CD4-positive, alpha-beta T cell treated with Interleukin-17A for 4 hours (primary cell): Measurements from ENCODE around the gene MTOR.
"Not testable (repeated sequence)": the region's sequence is repeated elsewhere in the genome, so short reads cannot be mapped to it uniquely, and the experiment has no call there.

Experiments used
- DNase-seq: peaks from one replicate; pipeline ENCODE4 v3.0.0-alpha.2; 2020; ENCODE audit warnings: mixed read lengths

Gene MTOR

DNA sequence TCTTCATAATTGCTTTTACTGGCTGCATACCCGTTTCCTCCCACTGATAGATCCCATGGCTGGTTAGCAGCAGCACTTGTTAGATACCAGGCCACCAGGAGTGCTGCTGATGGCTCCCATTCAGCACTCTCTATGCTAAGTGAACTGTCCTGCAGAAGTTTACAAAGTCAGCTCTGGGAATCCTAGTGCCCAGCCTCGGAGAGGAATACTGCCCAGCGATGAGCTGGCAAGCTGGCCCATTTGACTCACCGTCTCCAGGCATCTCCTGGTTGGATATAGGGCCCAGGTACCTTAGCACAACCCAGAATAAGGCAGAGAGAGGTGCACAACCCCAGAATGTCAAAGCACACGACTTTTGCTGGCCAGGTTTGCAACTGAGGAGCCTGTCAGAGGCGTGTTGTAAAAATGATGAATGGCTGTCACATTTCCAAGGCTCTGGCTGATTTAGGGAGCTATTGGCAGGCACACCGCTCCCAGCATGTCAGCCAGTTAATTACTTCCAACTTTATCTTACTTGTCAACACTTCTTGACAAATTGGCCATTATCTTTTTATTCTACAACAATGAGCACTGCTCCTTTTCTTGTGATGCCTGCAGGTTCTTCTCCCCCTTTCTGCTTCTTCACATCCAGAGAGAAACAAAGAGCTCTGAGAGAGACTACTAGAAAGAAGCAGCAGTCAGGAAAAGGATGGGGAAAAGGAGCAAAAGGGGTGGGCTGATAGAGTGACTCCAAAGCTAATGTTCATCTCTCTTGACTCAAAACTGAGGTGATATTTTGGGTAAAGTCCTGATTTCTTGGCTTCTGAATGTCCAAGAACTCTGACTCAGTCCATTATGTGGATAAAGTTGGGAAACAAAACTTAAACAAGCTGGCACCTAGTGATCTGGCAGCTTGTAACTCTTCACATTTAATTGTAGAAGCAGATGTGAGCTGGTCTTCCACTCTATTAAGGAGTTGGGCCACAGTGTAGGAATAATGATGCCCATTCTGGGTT is 84.0 kb downstream of the MTOR start:
- DNase-seq: no peak

DNA sequence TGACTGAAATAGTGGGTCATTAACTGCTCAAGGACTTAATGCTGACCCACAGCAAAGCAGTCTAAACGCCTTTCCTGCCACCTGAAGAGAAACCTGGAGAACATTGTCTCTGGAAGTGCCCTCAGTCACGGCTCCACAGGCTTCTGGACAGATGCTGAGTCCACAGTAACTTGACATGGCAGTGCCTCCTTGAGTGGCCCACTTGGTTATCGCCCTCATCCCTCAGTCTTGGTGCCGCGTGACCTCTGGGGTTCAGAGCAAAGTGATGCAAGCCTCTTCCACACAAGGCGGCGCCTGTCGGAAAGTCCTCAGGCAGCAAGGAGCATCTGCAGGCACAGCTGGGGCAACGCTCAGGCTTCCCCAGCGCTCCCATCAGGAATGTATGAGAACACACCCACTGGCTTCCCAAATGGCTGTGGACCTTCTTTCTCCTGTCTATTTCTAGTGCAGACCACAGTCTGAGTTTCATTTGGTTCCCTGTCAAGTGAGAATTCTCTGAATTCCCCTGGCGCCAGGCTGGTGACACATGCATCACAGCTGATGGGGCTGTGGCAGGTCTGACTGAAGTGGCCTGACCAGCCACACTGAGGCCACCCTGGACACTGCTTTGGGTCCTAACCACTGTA is 86.2 kb downstream of the MTOR start:
- no peak for DNase-seq

DNA sequence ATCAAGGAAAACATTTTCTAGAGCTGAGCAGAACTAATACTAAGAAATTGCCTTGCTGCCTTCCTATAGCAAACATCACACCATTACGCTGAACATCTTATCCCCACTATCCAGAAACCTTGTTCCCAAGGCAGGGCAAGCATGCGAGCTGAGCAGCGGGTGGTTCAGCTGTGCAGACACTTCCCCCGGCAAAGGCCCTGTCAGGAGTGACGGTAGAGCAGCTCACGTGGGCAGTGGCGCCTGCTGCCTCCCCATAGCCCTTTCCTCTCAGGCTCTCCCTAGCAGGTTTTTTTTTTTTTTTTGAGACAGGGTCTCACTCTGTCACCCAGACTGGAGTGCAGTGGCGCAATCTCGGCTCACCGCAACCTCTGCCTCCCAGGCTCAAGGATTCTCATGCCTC is 86.9 kb downstream of the MTOR start:
- no peak for DNase-seq

DNA sequence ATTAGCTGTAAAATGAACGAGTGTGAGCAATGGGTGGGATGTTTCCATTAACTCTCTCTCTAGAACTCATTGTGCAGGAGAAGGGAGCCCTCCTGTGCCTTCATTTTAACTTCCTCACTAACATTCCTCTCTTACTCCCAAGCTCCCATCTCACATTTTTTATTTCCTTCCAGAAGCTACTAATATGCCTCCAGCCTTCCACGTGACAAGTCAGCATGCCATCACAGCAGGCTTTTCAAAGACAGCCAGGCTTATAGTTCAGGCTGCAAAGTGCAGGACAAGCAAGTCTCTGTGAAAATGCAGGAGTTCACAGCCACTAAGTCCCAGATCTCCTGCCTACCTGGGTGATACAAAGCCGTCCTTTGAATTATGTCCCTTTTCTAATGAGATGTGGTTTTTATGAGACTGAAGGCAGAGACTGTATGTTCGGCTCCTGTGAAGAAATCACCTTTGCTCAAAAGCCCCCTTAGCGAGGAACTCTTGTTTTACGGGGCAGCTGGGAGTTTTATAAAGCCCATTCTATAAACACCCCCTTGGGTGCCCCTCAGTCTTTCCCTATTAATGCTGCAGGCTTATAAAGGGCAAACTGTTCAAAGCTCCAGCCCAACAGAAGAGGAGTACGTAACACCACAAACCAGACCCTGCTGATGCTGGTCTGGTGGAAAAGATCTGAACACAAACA is 87.9 kb downstream of the MTOR start:
- no peak for DNase-seq

DNA sequence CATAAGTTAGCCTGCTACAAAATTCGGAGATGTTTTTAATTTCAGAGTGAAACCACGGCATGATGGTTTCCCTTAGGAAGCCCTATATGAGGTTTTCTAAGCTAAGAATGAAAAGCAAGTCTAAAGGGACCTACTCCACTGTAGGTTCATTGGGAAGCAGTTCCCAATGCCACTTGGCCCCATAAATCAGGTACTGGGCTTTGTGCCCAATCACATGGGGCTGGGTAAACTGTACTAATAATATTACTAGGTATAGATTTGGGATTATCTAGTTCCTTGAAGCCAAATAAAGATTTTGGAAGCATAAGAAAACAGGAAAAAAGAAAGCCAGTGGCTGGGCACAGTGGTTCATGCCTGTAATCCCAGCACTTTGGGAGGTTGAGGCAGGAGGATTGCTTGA is 92.2 kb downstream of the MTOR start:
- DNase-seq: no peak

DNA sequence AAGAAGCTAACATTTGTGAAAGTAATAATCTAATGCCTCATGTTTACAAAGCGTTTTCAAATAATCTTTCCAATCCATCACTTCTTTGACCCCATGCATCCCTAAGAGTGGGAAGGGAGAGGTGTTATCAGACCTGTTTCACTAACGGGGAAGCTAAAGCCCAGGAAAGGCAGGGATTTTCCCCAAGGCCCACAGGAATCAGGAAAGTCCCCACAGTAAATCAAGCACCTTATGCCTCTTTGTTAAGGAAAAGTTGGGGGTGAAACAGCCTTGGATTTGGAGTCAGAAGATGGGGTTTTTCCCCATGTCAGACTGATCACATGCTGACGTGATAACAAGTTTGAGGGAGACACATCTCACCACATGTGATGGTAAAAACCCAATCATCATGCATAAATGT is 93.1 kb downstream of the MTOR start:
- no peak for DNase-seq

DNA sequence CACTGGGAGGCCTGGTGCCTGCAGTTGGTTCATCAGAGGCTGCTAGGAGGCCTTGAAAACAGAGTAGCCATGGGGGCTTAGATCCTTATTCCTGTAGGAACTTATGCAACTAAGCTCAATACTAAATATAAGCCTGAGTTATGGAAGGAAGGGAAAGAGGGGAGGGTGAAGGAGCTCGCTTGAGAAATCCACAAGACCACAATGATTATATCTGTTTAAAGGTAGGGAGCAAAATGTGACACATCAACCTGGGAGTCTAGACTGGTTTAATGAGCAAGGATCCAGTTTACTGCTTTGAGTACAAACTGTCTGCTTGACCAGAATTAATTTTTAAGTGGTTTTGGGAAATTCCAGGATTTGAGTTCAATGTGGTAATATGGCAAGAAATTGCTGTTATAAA is 93.6 kb downstream of the MTOR start:
- no peak for DNase-seq

DNA sequence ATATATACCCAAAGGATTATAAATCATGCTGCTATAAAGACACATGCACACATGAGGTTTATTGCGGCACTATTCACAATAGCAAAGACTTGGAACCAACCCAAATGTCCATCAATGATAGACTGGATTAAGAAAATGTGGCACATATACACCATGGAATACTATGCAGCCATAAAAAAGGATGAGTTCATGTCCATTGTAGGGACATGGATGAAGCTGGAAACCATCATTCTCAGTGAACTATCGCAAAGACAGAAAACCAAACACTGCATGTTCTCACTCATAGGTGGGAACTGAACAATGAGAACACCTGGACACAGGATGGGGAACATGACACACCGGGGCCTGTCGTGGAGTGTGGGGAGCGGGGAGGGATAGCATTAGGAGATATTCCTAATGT is 95.6 kb downstream of the MTOR start:
- DNase-seq: not testable (repeated sequence)

DNA sequence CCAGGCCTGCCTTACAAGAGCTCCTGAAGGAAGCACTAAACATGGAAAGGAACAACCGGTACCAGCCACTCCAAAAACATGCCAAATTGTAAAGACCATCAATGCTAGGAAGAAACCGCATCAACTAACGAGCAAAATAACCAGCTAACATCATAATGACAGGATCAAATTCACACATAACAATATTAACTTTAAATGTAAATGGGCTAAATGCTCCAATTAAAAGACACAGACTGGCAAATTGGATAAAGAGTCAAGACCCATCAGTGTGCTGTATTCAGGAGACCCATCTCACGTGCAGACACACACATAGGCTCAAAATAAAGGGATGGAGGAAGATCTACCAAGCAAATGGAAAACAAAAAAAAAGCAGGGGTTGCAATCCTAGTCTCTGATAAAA is 99.6 kb downstream of the MTOR start:
- DNase-seq: not testable (repeated sequence)

DNA sequence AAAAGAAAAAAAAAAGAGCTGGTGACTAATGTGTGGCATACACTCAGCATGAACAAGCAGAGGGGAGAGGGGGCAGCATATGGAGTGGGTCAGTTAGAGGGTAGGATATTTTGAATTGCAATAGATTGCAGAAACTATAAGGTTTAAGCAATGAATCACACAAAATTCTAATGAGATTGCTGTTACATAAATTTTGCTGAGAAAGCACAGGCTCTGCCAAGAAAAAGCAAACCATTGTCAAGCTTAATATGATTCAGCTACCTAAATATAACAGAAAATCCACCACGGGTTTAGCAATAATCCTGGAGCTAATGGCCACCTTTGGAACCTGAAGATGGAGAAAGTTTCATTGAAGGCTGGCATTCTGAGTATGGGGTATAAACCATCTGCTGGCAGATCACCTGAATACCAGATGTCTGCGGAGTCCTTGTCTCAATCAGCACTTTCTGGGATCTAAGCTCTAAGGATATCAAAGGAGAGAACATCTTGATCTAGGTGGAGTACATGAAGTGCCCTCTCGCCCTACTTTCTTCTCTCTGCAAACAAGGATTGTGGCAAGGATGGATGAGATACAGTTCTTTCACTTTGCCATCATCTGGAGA is 103.5 kb downstream of the MTOR start:
- DNase-seq: no peak

DNA sequence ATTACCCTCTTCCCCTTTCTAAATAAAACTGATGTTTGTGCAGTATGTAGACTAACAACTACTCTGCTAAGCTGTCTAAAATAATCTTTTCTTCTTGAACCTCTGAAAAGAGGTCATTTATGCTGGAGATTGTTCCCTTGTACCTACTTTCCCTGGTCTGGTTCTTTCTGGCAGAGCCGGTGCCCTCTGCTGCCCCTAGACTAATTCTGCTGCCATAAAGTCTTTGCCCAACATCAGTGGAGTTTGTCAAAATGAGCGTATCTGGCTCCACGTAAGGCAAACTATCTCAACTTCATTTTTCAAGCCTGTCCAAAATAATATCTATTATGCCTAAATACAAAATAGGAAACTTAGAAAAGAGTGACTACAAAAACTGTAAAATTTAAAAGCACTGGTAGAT is 104.1 kb downstream of the MTOR start:
- no peak for DNase-seq

DNA sequence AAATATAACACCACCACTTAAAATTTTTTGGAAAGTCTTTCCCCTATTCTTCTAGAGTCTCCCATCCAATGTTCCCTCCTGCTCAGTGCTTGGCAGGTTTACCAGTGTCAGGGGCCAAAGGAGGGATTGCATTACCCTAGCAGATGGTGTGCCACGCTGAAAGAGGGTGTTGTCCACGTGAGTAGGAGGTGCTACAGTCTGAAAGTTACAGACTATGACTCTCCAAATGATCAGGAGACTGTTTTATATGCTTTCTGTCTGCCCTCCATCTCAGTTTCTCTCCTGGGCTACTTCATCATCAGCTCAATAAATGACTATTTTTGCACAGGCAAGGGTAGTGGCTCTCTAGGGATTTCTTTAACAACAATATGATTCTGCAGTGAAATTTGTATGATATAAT is 104.5 kb downstream of the MTOR start:
- DNase-seq: no peak

DNA sequence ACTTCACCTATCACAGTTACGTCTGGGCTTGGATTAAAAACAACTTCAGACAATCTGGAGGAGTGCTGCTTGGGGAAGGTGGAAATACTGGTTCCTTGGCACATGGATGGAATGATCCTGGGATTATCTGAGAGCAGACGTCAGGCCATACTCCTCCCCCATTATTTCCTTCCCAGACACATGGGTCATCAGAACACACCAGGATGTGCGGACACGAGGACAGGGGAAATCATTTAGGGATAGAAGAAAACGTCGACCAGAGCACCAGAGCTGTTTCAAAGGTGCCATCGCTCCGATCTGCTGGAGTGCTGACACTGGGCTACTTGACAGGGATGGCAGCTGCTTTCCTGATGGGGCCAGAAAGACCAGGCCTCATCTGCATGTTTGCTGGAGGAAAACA is 105.0 kb downstream of the MTOR start:
- no peak for DNase-seq

DNA sequence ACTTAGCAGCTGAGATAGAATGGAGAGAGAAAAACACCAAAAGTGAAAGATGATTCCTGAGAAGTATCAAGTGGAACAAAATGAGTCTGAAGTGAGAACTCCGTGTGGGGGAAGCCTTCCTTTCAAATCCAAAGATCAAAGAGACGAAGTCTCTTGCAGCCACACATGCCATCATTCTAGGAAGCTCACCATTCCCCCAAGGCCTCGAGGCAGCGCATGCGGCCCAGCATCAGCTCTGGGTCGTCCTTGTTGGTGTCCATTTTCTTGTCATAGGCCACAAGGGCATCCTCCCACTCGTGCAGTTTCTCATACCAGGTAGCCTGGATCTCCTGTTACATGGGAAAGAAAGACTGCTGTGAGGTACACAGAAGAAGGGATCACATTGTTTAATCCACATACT is 105.4 kb downstream of the MTOR start:
- DNase-seq: no peak

DNA sequence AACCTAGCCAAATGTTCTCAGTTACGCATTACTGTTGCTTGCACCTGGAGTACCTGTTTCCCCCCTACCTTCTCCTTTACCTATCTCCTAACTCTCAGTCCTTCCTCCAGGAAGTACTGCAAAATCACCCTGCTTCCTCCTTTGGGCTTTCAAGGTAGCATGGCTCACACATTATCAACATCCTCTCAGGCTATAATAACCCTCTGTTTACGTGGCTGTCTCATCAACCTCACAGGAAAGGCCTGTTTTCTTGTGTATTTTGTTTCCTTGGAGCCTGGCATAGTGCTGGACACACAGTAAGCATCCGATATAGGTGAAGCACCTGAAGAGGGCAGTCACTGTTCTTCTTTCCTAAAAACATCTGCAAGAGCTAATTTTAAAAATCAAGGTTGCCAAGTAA is 105.9 kb downstream of the MTOR start:
- DNase-seq: no peak

DNA sequence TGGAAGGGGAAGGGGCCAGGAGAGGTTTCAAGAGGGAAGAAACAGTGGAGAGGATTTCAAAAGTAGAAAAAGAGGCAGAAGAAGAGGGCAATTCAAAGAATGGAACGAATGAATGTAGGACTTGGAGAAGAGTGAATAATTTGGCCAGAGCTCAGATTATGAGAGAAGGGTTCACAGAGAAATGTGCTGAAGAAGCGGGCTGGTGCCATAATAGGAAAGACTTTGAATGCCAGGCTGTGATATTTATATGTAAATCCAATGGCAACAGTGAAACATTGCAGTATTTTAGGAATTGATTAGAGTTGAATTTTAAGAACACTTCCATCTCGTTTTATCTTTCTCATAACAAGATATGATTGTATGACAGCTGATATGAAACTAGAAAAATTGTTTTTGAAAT is 109.2 kb downstream of the MTOR start:
- no peak for DNase-seq

DNA sequence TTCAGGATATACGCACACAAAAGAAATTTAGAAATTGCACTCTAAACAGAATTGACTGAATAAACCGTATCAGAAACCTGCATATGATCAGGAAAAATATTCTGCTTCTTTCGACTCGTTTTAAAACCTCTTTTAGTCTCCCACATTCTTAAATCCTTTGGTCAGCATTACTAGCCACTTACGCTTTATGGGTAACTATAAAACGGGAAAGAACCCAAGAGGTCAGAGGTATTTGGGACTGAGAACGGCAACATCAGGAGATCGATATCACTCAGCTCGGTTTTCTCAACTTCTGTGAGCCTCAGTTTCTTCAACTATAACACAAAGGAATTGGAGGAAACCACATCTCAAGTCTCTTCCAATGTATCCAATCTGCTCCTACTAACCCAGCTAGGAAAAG is 109.6 kb downstream of the MTOR start:
- DNase-seq: no peak

DNA sequence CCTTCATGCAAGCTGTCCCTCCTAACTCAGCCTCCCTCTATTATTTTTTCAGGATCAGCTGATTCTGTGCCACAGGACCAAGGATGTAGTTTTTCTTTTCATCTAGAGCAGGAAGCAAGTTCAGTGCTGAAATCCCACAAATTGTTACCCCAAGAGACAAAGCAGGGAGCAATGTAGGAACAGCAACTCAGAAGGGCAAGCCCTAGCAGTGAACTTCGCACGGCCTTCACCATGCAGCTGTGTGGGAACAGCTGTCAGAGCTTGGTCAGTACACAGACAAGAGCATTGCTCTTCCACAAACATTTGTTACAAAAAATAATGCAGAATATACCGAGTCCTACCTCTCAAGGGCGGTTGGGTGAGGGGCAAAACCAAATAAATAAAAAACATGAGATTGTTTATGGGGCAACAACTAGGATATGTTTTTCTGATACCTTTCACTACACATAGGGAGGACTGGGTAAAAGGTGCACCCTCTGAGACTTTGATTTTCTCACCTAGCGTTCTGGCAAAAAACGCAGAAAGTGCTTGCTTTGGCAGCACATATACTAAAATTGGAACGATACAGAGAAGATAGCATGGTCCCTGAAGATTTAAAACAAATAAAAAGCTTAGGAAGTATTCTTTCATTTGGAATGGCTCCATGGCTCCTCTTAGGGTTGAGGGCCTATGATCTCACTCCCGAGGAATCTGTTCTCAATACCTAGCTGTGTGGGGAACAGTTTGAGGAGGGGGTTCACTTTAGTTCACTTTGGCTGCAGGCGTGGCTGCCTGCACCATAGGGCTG is 110.3 kb downstream of the MTOR start:
- DNase-seq: no peak

DNA sequence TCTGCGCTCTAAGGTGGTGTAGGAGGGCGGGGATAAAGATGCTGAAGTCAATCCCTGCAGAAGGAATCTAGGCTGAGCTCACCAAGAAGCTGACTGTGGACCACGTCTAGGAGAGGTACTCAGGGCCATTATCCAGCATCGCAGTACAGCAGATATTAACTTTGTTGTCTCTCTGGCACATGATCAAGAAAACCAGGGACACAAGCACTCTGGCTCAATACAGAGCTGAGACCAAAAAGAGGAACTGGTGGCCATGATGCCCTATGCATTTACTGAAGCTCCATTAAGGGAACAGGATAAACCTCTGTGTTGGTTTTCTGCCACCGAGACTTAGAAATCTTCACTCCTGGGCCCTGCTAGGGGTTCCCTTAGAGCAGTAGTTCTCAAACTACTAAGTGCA is 111.2 kb downstream of the MTOR start:
- no peak for DNase-seq

DNA sequence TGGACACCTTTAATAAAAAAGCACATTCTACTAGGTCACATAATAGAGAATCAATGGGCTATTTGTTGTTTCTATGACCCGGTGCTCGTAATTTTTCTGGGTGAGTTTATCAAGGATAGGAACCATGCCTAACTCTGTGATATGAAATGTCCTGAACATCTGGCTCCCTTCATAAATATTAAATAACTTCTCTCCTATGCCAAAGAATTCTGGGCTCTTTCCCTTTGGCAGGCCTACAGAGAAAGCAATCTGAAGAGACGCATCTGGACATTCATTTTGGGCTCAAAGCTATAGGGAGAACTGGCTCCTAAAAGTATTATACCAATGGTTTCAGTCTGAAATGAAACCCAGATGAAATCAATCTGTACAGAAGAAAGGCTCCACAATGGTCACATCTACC is 112.0 kb downstream of the MTOR start:
- DNase-seq: no peak

DNA sequence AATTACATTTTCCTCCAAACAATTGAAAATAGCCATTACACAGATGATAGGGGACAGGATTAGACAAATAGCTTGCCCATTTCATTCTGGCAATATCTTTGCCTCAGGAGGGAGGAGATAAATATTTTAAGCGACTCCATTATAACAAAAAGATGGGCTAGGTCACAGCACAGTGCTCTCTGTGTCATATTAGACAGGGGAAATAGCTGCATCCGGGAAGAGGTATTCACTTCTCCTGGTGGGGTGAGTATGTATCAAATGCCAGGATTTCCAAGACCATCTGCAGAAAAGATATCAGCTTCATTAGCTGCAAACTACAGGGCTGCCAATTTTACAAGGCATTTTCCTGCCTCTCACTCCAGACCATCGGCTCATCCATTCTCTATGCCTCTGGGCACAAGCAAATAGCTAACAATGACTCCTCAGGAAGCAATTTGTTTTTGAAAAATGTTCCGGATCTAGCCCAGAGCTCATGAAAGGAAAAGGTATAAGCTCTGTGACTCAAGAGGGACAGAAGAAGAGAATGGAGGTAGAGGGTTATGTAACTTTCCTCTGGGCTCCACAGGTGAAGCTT is 115.1 kb downstream of the MTOR start:
- DNase-seq: no peak

DNA sequence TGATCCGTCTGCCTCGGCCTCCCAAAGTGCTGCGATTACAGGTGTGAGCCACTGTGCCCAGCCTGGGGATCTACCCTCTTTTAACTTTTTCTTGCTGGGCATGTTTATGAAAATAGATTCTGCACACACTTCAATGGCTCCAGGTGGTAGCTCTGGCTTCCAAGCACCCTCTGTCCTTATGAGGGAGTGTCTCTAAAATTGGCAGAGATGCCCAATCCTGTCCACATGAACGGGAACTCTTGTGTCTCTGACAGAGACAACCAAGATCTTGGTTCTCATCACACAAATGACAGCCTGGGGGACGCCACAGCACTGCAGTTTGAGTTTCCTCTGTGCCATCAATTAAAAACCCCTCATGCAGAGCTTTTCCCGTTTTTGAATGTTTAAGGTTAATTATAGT is 116.6 kb downstream of the MTOR start:
- no peak for DNase-seq
